GM21515 (cell line): ENCODE data around the gene CYP27C1.
"Not testable (repeated sequence)": the region's sequence is repeated elsewhere in the genome, so short reads cannot be mapped to it uniquely, and the experiment has no call there.

Experiments
- ATAC-seq: cut with Tn5 transposase; IDR thresholded peaks from one replicate; pipeline ENCODE4 v1.9.1; 2021; ENCODE audit not compliant: unreplicated experiment

Gene CYP27C1

GRCh38 chr2:127225186-127225960 is 5.3 kb upstream of the CYP27C1 start:
- ATAC-seq: no peak

GRCh38 chr2:127224135-127224534 is 4.0 kb upstream of the CYP27C1 start:
- ATAC-seq: not testable (repeated sequence)

GRCh38 chr2:127220768-127221527 is 849 bp upstream of the CYP27C1 start:
- ATAC-seq: no peak

GRCh38 chr2:127219171-127220070 is 678 bp downstream of the CYP27C1 start:
- ATAC-seq: no peak

- no peak for ATAC-seq
Observed at GRCh38 chr2:127218812-127219170, 1.3 kb downstream of the CYP27C1 start.

- no peak for ATAC-seq
Observed at GRCh38 chr2:127217470-127218325, 2.4 kb downstream of the CYP27C1 start.

GRCh38 chr2:127216593-127216992 is 3.5 kb downstream of the CYP27C1 start:
- no peak for ATAC-seq

GRCh38 chr2:127216095-127216494 is 4.0 kb downstream of the CYP27C1 start:
- ATAC-seq: no peak

GRCh38 chr2:127214201-127214600 is 5.9 kb downstream of the CYP27C1 start:
- not testable (repeated sequence) for ATAC-seq

GRCh38 chr2:127208313-127208712 is 11.8 kb downstream of the CYP27C1 start:
- no peak for ATAC-seq

GRCh38 chr2:127205218-127206125 is 14.6 kb downstream of the CYP27C1 start:
- no peak for ATAC-seq

- no peak for ATAC-seq
Observed at GRCh38 chr2:127201452-127201851, 18.6 kb downstream of the CYP27C1 start.

GRCh38 chr2:127200962-127201361 is 19.1 kb downstream of the CYP27C1 start:
- ATAC-seq: no peak

GRCh38 chr2:127199223-127199622 is 20.9 kb downstream of the CYP27C1 start:
- no peak for ATAC-seq

- peak; percentile 83 for ATAC-seq
Observed at GRCh38 chr2:127197475-127198385, 22.4 kb downstream of the CYP27C1 start.

GRCh38 chr2:127196998-127197397 is 23.1 kb downstream of the CYP27C1 start:
- no peak for ATAC-seq

GRCh38 chr2:127196549-127196948 is 23.6 kb downstream of the CYP27C1 start:
- no peak for ATAC-seq
